B cell (primary cell): ENCODE data around the gene ZP2. TPM values are rescaled to one million over a fixed set of nuclear protein-coding genes. Genes with fewer than 3 reads are reported as not detected.
"Not testable (repeated sequence)": the region's sequence is repeated elsewhere in the genome, so short reads cannot be mapped to it uniquely, and the experiment has no call there.

Experiments used
- ATAC-seq: fragments of 200-7000 bp; cut with Tn5 transposase; one replicate; pipeline ENCODE4 v1.10.0; 2021; ENCODE audit warnings: low read depth, mild to moderate bottlenecking, moderate number of reproducible peaks, moderate library complexity
- CTCF ChIA-PET: fragments of 350-600 bp; sonication (Branson Sonifier 250); formaldehyde crosslinking; loops from one replicate; lab custom pipeline; 2021; ENCODE audit warnings: antibody characterized with exemption, inconsistent platforms; lab: Charles Lee
- POLR2A ChIA-PET: fragments of 350-600 bp; sonication (Branson Sonifier 250); formaldehyde crosslinking; loops from one replicate; lab custom pipeline; 2021; ENCODE audit warnings: antibody characterized with exemption; lab: Charles Lee
- DNase-seq: peaks from one replicate; pipeline ENCODE4 v3.0.0; 2013
- H2AFZ ChIP-seq: 2 replicates; pipeline ENCODE4 v1.6.1; 2012; ENCODE audit warnings: mild to moderate bottlenecking, low read depth, low read length; ENCODE audit not compliant: insufficient read depth, poor library complexity, severe bottlenecking
- H3K27ac ChIP-seq, 2 donors: 1 replicate in 1 of 2; 2 replicates in 1 of 2; pipeline ENCODE4 v1.5.1; 2012 to 2013; ENCODE audit warnings: low read length in 2 of 2, mild to moderate bottlenecking in 2 of 2, moderate library complexity in 1 of 2
- H3K27me3 ChIP-seq, 4 experiments: fragments of 200-600 bp in 1 of 4; sonication (generic) in 1 of 4; replicated peaks in 1 of 4; 1 replicate in 2 of 4; 2 replicates in 2 of 4; pipeline versions ENCODE4 v1.6.1 to v1.7.0; 2013 to 2016; ENCODE audit warnings: low read length in 3 of 4, mild to moderate bottlenecking in 2 of 4, mixed read lengths in 1 of 4, moderate library complexity in 1 of 4; ENCODE audit not compliant: insufficient read depth in 4 of 4, control insufficient read depth in 3 of 4; ENCODE audit errors: control extremely low read depth in 1 of 4
- H3K36me3 ChIP-seq, 2 experiments: replicated peaks in 1 of 2; 1 replicate in 1 of 2; 2 replicates in 1 of 2; pipeline versions ENCODE4 v1.6.1 to v1.7.1; 2013; ENCODE audit warnings: low read length in 1 of 2; ENCODE audit not compliant: insufficient read depth in 2 of 2, control insufficient read depth in 1 of 2; ENCODE audit errors: control extremely low read depth in 1 of 2, extremely low read depth in 1 of 2
- H3K4me1 ChIP-seq, 2 donors: fragments of 200-600 bp in 1 of 2; sonication (generic) in 1 of 2; 1 replicate in 1 of 2; 2 replicates in 1 of 2; pipeline versions ENCODE4 v1.5.1 to v1.6.1; 2013 to 2017; ENCODE audit warnings: low read length in 2 of 2; ENCODE audit not compliant: control insufficient read depth in 2 of 2, insufficient read depth in 2 of 2
- H3K4me2 ChIP-seq: replicated peaks from 2 replicates; pipeline ENCODE3; 2012; ENCODE audit warnings: mild to moderate bottlenecking, low read depth, low read length; ENCODE audit not compliant: poor library complexity, severe bottlenecking
- H3K4me3 ChIP-seq, 5 experiments: fragments of 200-600 bp in 1 of 5; sonication (generic) in 1 of 5; 1 replicate in 3 of 5; 2 replicates in 2 of 5; pipeline versions ENCODE4 v1.5.1 to v1.7.0; 2011 to 2016; ENCODE audit warnings: low read length in 4 of 5, mild to moderate bottlenecking in 4 of 5, low read depth in 2 of 5, control low read depth in 1 of 5, moderate library complexity in 1 of 5; ENCODE audit not compliant: insufficient read depth in 1 of 5; ENCODE audit errors: control extremely low read depth in 1 of 5, extremely low read depth in 1 of 5
- H3K79me2 ChIP-seq: fragments of 200-600 bp; sonication (generic); one replicate; pipeline ENCODE4 v1.6.0; 2016; ENCODE audit warnings: low read length; ENCODE audit not compliant: control insufficient read depth, insufficient read depth
- H3K9ac ChIP-seq: fragments of 200-600 bp; sonication (generic); 2 replicates; pipeline ENCODE4 v1.6.1; 2017; ENCODE audit warnings: mild to moderate bottlenecking, low read length, moderate library complexity
- H3K9me3 ChIP-seq, 3 donors: one replicate each; pipeline versions ENCODE4 v1.6.1 to v1.7.1; 2013; ENCODE audit warnings: low read length in 2 of 3; ENCODE audit not compliant: control insufficient read depth in 2 of 3, insufficient read depth in 1 of 3; ENCODE audit errors: control extremely low read depth in 1 of 3
- H4K20me1 ChIP-seq: 2 replicates; pipeline ENCODE4 v1.6.0; 2012; ENCODE audit warnings: mild to moderate bottlenecking, low read length; ENCODE audit not compliant: insufficient read depth, control insufficient read depth, poor library complexity, severe bottlenecking
- H3K27ac Mint-ChIP-seq: one replicate; pipeline ENCODE4 v1.8.0; 2021; ENCODE audit warnings: mixed read lengths
- H3K27me3 Mint-ChIP-seq: one replicate; pipeline ENCODE4 v1.8.0; 2021; ENCODE audit warnings: mixed read lengths
- H3K4me1 Mint-ChIP-seq: one replicate; pipeline ENCODE4 v1.8.0; 2021; ENCODE audit warnings: mixed read lengths
- H3K4me3 Mint-ChIP-seq: one replicate; pipeline ENCODE4 v1.8.0; 2021; ENCODE audit warnings: mixed read lengths
- H3K9me3 Mint-ChIP-seq: one replicate; pipeline ENCODE4 v1.8.0; 2022; ENCODE audit warnings: mixed read lengths; ENCODE audit not compliant: insufficient read depth
- WGBS: methylation state at CpG from one replicate; pipeline ENCODE4 v1.1.5; 2013; ENCODE audit warnings: missing lambda C conversion rate; ENCODE audit not compliant: insufficient coverage; 5-methylcytosine and 5-hydroxymethylcytosine counted together
- intact Hi-C: fragments of 100-400 bp; cut with micrococcal nuclease; formaldehyde crosslinking; loops from one replicate; pipeline ENCODE4 v1.10.0; 2022
- polyA plus RNA-seq: library from polyadenylated mRNA; depleted of rRNA; stranded (reverse); fragments of >200 nt; gene quantifications from 2 replicates; pipeline ENCODE4 v1.2.3, GENCODE V29; 2012
- total RNA-seq, 2 donors: library from RNA; stranded (reverse); fragments of 120-200 nt in 1 of 2; gene quantifications; 1 replicate in 1 of 2; 2 replicates in 1 of 2; pipeline versions ENCODE4 v1.2.3 to v1.2.4, GENCODE V29; 2013 to 2022

Gene ZP2
- total and polyA plus RNA-seq, 2 donors (not counting 1 experiment from before 2014, with no cell fraction given): not detected

- intact Hi-C loops: loop anchor here (5.0 to 10.0 kb wide), 6 partner anchors 399 to 1216 kb away; partner anchors contain the start of genes CDR2, POLR3E, THUMPD1 and UQCRC2
- peaks cover 20% of the 10 kb centered on the region for H3K4me1 Mint-ChIP-seq
- not testable (repeated sequence) for DNase-seq
Measured at GRCh38 chr16:21156011-21156410, 55.4 kb downstream of the ZP2 start.

DNA sequence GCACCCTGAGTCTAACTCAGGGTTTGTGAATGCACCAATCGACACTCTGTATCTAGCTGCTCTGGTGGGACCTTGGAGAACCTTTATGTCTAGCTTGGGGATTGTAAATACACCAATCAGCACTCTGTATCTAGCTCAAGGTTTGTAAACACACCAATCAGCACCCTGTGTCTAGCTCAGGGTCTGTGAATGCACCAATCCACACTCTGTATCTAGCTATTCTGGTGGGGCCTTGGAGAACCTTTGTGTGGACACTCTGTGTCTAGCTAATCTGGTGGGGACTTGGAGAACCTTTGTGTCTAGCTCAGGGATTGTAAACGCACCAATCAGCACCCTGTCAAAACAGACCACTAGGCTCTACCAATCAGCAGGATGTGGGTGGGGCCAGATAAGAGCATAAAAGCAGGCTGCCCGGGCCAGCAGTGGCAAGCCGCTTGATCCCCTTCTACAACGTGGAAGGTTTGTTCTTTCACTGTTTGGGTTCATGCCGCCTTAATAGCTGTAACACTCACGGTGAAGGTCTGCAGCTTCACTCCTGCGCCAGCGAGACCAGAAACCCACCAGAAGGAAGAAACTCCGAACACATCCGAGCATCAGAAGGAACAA lies 58.1 kb downstream of the ZP2 start:
- H4K20me1 ChIP-seq, H3K36me3 ChIP-seq, H3K9me3 Mint-ChIP-seq, H3K27ac Mint-ChIP-seq, H3K4me3 Mint-ChIP-seq, H3K4me1 Mint-ChIP-seq, H3K79me2 ChIP-seq, H3K27ac ChIP-seq, H3K9ac ChIP-seq, H3K4me3 ChIP-seq, ATAC-seq, H3K4me2 ChIP-seq, DNase-seq, H3K27me3 ChIP-seq, H2AFZ ChIP-seq, H3K4me1 ChIP-seq, H3K9me3 ChIP-seq, POLR2A ChIA-PET: not testable (repeated sequence)
- WGBS: 93% methylated on average over 9 of the region's 11 CpGs
- CTCF ChIA-PET: interaction anchor here (0.6 to 1.0 kb wide), 2 partner anchors 36 to 72 kb away, joined by 3 to 5 read pairs; no protein-coding TSS in a partner anchor
- H3K27me3 Mint-ChIP-seq: peaks cover 24% of the 10 kb centered on the region
- intact Hi-C loops: loop anchor here (10.0 kb wide), 1 partner anchor 402 kb away; no protein-coding TSS in a partner anchor

More at GRCh38 chr16:21156011-21156410, 55.4 kb downstream of the ZP2 start:
- H3K27me3 Mint-ChIP-seq, H4K20me1 ChIP-seq, ATAC-seq, H3K36me3 ChIP-seq, H3K4me3 Mint-ChIP-seq, H3K27me3 ChIP-seq, H3K4me2 ChIP-seq, H3K9me3 ChIP-seq, H3K27ac ChIP-seq, H3K27ac Mint-ChIP-seq, H3K4me3 ChIP-seq, H3K9ac ChIP-seq, H2AFZ ChIP-seq, H3K9me3 Mint-ChIP-seq, POLR2A ChIA-PET: not testable (repeated sequence)
- CTCF ChIA-PET: interaction anchor here (1.2 to 3.0 kb wide), 2 partner anchors 22 to 399 kb away, joined by 3 to 19 read pairs; no protein-coding TSS in a partner anchor
- WGBS: no CpG with 5 or more reads among the region's 1 CpG
- H3K79me2 ChIP-seq: peaks cover 21% of the 10 kb centered on the region
- H3K4me1 ChIP-seq: peaks cover 13 to 18% of the 10 kb centered on the region in 2 donors

DNA sequence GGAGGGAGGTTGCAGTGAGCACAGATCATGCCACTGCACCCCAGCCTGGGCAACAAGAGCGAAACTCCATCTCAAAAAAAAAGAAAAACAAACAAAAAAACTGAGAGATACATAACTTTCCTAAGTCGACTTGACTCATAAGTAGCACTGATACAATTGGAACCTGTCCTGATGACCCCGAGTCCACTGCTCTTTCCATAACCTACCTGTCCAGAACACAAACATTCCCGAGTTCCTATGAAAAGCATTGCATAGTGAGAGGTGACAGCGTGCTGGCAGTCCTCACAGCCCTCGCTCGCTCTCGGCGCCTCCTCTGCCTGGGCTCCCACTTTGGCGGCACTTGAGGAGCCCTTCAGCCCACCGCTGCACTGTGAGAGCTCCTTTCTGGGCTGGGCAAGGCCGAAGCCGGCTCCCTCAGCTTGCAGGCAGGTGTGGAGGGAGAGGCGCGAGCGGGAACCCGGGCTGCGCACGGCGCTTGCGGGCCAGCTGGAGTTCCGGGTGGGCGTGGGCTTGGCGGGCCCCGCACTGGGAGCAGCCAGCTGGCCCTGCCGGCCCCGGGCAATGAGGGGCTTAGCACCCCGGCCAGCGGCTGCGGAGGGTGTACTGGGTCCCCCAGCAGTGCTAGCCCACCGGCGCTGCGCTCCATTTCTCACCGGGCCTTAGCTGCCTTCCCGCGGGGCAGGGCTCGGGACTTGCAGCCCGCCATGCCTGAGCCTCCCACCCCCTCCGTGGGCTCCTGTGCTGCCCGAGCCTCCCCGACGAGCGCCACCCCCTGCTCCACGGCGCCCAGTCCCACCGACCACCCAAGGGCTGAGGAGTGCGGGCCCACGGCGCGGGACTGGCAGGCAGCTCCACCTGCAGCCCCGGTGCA lies 59.0 kb downstream of the ZP2 start:
- H2AFZ ChIP-seq, H3K36me3 ChIP-seq, H3K79me2 ChIP-seq, H4K20me1 ChIP-seq, H3K9me3 Mint-ChIP-seq, H3K27ac ChIP-seq, H3K27me3 ChIP-seq, H3K4me1 Mint-ChIP-seq, H3K9ac ChIP-seq, H3K27ac Mint-ChIP-seq, CTCF ChIA-PET, ATAC-seq, H3K4me3 Mint-ChIP-seq, H3K4me3 ChIP-seq, DNase-seq, H3K9me3 ChIP-seq, H3K4me1 ChIP-seq, H3K4me2 ChIP-seq, POLR2A ChIA-PET: not testable (repeated sequence)
- H3K27me3 Mint-ChIP-seq: peaks cover 32% of the 10 kb centered on the region
- WGBS: 87% methylated on average over 48 of the region's 51 CpGs
- intact Hi-C loops: loop anchor here (10.0 kb wide), 1 partner anchor 402 kb away; no protein-coding TSS in a partner anchor
